A549 treated with CORT108297 at 1 μM for 4 hours (cell line): Measurements from ENCODE around the gene HEPACAM. TPM values are rescaled to one million over a fixed set of nuclear protein-coding genes. Genes with fewer than 3 reads are reported as not detected.

Source experiments
- total RNA-seq: library from RNA; stranded (reverse); fragments of 200-300 nt; extraction: Qiagen RNA extraction; gene quantifications from 5 replicates; pipeline ENCODE4 v1.2.3, GENCODE V29; 2022

The HEPACAM gene
- total RNA-seq = not detected in 5 replicates

GRCh38 chr11:124935548-124936514 lies at the start of gene HEPACAM:
HEPACAM (minus strand) TSS chr11:124936047; CDS start chr11:124936006, 41 bp downstream.

DNA sequence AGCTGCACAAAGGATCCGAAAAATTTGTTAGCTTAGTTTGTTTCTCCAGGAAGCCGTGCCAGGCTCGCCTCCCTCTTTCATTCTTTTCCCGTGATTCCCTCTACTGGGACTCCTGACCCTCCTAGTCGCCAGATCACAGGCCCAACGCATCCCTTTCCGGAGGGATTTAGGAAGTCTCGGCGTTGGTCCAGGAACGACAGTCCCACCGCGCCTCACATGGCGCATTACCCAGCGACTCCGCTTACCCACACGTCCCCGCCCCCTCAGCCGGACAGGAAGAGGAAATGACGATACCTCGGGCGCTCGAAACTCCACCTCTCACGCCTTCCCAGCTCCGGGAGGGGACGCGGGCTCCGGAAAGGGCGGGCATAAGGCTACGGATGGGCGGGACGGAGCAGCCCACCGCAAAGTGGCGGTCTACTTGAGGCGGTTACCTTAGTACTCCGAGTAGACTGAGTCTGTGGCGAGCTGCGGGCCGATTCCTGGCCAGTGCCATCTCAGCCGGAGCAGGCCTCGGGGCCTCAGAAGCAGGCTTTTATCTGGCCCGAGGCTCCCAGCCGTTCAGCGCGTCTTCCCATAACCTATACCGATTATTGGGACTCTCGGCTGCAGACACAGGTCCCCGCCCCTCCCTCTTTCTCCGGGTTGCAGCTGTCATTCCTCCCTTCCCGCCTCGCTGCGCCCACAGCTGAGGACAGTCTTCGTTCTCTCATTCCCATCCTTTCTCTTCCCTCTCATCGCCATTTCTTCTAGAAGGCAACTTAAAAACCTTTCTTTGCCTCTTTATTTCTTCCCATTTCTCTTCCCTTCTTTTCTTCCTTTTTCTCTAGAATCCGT lies 18.1 kb upstream of the HEPACAM start, which contains the start of gene CCDC15:
Gene CCDC15, plus strand, starts transcription at position 450 of the 837 bp plus-strand sequence. CDS start 531 bp downstream, outside the sequence.

DNA sequence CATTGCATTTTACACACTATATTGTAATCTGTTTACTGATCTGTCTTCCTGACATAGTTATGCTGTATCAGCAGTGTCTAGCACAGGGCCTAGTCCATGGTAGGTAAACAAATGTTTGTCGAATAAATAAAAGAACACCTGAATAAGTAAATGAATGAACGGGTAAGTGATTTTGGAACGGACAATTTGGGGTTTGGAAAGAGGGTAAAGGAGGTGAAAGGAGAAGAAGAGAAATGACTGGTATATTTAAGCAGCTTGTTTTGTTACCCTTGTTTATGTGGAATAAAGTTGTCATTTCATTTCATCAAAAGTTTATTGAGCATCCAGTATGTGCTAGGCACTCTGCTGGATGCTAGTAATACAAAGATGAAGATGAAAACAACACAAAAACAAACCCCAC lies 16.9 kb downstream of the HEPACAM start, which contains the start of gene HEPN1:
Gene HEPN1, plus strand, starts transcription at position 301 of the 400 bp plus-strand sequence.

GRCh38 chr11:124897674-124898262 lies 38.1 kb downstream of the HEPACAM start, which contains the start of gene ROBO4:
ROBO4 (minus strand) TSS chr11:124897865; CDS start chr11:124897795, 70 bp downstream.

Other genes with a start within 250 kb of the HEPACAM start
- 6.3 to 11.9 TPM (median 11.1 TPM) in 5 replicates for gene NRGN, start 196.1 kb downstream of the HEPACAM start, total RNA-seq
- gene VSIG2, start 183.8 kb downstream of the HEPACAM start, total RNA-seq = 0.07 TPM in 1 of 5 replicates, not detected in the others
- 9.1 to 13.4 TPM (median 12.1 TPM) in 5 replicates for gene ESAM, start 173.8 kb downstream of the HEPACAM start, total RNA-seq
- 5.0 to 6.1 TPM (median 5.3 TPM) in 5 replicates for gene MSANTD2, start 135.6 kb downstream of the HEPACAM start, total RNA-seq
- 1.4 to 3.1 TPM (median 3.0 TPM) in 5 replicates for gene ROBO3, start 70.6 kb downstream of the HEPACAM start, total RNA-seq
- gene ROBO4, start 38.2 kb downstream of the HEPACAM start, total RNA-seq = 0.05 TPM in 1 of 5 replicates, not detected in the others
- not detected in 5 replicates for gene HEPN1, start 16.8 kb downstream of the HEPACAM start, total RNA-seq
- gene CCDC15, start 18.2 kb upstream of the HEPACAM start, total RNA-seq = 0.50 to 0.62 TPM (median 0.54 TPM) in 5 replicates
- 0.12 to 0.17 TPM (median 0.13 TPM) in 4 of 5 replicates, not detected in the other for gene SLC37A2, start 127.3 kb upstream of the HEPACAM start, total RNA-seq
- gene TMEM218, start 175.6 kb upstream of the HEPACAM start, total RNA-seq = 21.8 to 25.2 TPM (median 22.9 TPM) in 5 replicates
- gene PKNOX2, start 228.7 kb upstream of the HEPACAM start, total RNA-seq = 0.02 TPM in 1 of 5 replicates, not detected in the others